ENCODE data around the gene TMC7.

The TMC7 gene

GRCh38 chr16:19086322-19087199 is 102.8 kb downstream of the TMC7 start:
- Histone ChIP-seq H3K9me3 (ENCODE audit: insufficient read depth, low read depth, low read length) (no peaks in the 10 kb centered on the region), H3K9ac (ENCODE audit: low read depth, low read length, poor library complexity, severe bottlenecking) (no peak overlapping the region), H2AFZ (ENCODE audit: low read length) (peak overlapping the region; percentile 58; the same call in 1 of the 2 replicates), H3K27me3 (ENCODE audit: insufficient read depth, low read length, poor library complexity, severe bottlenecking) (no peaks in the 10 kb centered on the region), H3K4me1 (ENCODE audit: insufficient read depth, low read length, poor library complexity, severe bottlenecking) (no peaks in the 10 kb centered on the region), H3F3A (ENCODE audit: low read depth) (no peaks in the 10 kb centered on the region), H3K9me2 (replicated peaks; ENCODE audit: low read depth, low read length) (no peaks in the 10 kb centered on the region), H3K4me3 (ENCODE audit: low read length, poor library complexity, severe bottlenecking) (no peak overlapping the region), H3K79me2 (ENCODE audit: insufficient read depth, low read length) (no peaks in the 10 kb centered on the region), H4K20me1 (ENCODE audit: insufficient read depth, low read length, poor library complexity, severe bottlenecking) (no peaks in the 10 kb centered on the region), H3K36me3 (ENCODE audit: insufficient read depth, low read length) (no peaks in the 10 kb centered on the region), H3K4me2 (ENCODE audit: low read depth, low read length, poor library complexity, severe bottlenecking) (peak overlapping the region; percentile 43)
- no peak for TF ChIP-seq EZH2phosphoT487 (IDR thresholded peaks at IDR 0.05; ENCODE audit: borderline replicate concordance)
- TF ChIP-seq, protein P1, sequence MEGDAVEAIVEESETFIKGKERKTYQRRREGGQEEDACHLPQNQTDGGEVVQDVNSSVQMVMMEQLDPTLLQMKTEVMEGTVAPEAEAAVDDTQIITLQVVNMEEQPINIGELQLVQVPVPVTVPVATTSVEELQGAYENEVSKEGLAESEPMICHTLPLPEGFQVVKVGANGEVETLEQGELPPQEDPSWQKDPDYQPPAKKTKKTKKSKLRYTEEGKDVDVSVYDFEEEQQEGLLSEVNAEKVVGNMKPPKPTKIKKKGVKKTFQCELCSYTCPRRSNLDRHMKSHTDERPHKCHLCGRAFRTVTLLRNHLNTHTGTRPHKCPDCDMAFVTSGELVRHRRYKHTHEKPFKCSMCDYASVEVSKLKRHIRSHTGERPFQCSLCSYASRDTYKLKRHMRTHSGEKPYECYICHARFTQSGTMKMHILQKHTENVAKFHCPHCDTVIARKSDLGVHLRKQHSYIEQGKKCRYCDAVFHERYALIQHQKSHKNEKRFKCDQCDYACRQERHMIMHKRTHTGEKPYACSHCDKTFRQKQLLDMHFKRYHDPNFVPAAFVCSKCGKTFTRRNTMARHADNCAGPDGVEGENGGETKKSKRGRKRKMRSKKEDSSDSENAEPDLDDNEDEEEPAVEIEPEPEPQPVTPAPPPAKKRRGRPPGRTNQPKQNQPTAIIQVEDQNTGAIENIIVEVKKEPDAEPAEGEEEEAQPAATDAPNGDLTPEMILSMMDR (conservative IDR thresholded peaks at IDR 0.05; ENCODE audit: low read length): peak; percentile 93

GRCh38 chr16:19088341-19088916 is 104.7 kb downstream of the TMC7 start:
- Histone ChIP-seq H3K27me3 (ENCODE audit: insufficient read depth, low read length, poor library complexity, severe bottlenecking) (no peaks in the 10 kb centered on the region), H3K36me3 (ENCODE audit: insufficient read depth, low read length) (no peaks in the 10 kb centered on the region), H3K79me2 (ENCODE audit: insufficient read depth, low read length) (no peaks in the 10 kb centered on the region), H3K4me2 (ENCODE audit: low read depth, low read length, poor library complexity, severe bottlenecking) (no peak overlapping the region), H3K9ac (ENCODE audit: low read depth, low read length, poor library complexity, severe bottlenecking) (no peak overlapping the region), H3K4me3 (ENCODE audit: low read length, poor library complexity, severe bottlenecking) (no peak overlapping the region), H4K20me1 (ENCODE audit: insufficient read depth, low read length, poor library complexity, severe bottlenecking) (no peaks in the 10 kb centered on the region), H3K4me1 (ENCODE audit: insufficient read depth, low read length, poor library complexity, severe bottlenecking) (no peaks in the 10 kb centered on the region), H3K9me2 (replicated peaks; ENCODE audit: low read depth, low read length) (no peaks in the 10 kb centered on the region), H3F3A (ENCODE audit: low read depth) (no peaks in the 10 kb centered on the region), H3K9me3 (ENCODE audit: insufficient read depth, low read depth, low read length) (no peaks in the 10 kb centered on the region), H2AFZ (ENCODE audit: low read length) (no peak overlapping the region)
- TF ChIP-seq EZH2phosphoT487 (IDR thresholded peaks at IDR 0.05; ENCODE audit: borderline replicate concordance): no peak
- TF ChIP-seq, protein P1 (conservative IDR thresholded peaks at IDR 0.05; ENCODE audit: low read length): no peak

DNA sequence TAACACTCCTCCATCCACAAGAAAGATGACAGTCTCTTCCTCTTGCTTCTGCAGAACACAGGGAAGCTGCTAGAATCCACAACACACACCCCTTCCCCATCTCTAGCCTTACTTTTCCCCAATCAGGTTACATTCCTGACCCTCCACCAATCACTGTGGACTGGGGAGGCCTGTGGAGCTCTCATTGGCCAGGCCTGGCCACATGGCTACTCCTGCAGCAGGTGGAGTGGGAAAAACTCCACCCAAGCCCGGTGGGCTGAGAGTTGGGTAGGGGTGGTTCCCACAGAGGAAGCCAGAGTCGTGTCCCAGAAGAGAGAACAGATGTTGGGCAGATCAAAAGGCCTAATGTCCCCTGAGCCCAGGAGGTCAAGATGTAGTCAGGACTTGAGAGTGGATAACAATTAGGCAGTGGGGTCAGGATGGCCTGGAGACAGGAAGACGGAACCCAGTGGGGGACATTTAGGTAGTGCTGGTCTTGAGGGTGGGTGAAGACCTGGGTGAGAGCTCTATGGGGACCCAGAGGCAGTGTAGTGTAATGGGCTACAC is 105.7 kb downstream of the TMC7 start:
- no peaks in the 10 kb centered on the region for H3K9me2 ChIP-seq (replicated peaks; ENCODE audit: low read depth, low read length)
- H3K36me3 ChIP-seq (ENCODE audit: insufficient read depth, low read length): no peaks in the 10 kb centered on the region
- no peaks in the 10 kb centered on the region for H3K27me3 ChIP-seq (ENCODE audit: insufficient read depth, low read length, poor library complexity, severe bottlenecking)
- no peak overlapping the region for H3K4me3 ChIP-seq (ENCODE audit: low read length, poor library complexity, severe bottlenecking)
- TF ChIP-seq EZH2phosphoT487 (IDR thresholded peaks at IDR 0.05; ENCODE audit: borderline replicate concordance): no peak
- TF ChIP-seq, protein P1 (conservative IDR thresholded peaks at IDR 0.05; ENCODE audit: low read length): no peak
- no peaks in the 10 kb centered on the region for H3F3A ChIP-seq (ENCODE audit: low read depth)
- H3K4me1 ChIP-seq (ENCODE audit: insufficient read depth, low read length, poor library complexity, severe bottlenecking): no peaks in the 10 kb centered on the region
- H2AFZ ChIP-seq (ENCODE audit: low read length): no peak overlapping the region
- no peaks in the 10 kb centered on the region for H3K9me3 ChIP-seq (ENCODE audit: insufficient read depth, low read depth, low read length)
- no peaks in the 10 kb centered on the region for H4K20me1 ChIP-seq (ENCODE audit: insufficient read depth, low read length, poor library complexity, severe bottlenecking)
- H3K9ac ChIP-seq (ENCODE audit: low read depth, low read length, poor library complexity, severe bottlenecking): no peak overlapping the region
- H3K4me2 ChIP-seq (ENCODE audit: low read depth, low read length, poor library complexity, severe bottlenecking): no peak overlapping the region
- H3K79me2 ChIP-seq (ENCODE audit: insufficient read depth, low read length): no peaks in the 10 kb centered on the region

All from Loucy (cell line).